Inferior parietal cortex (tissue), 1 donor: ENCODE measurements around the gene VWA3A.
A peak's percentile ranks its signal among the peaks of the same experiment; 100 is the strongest.
"Not testable (repeated sequence)": the region's sequence is repeated elsewhere in the genome, so short reads cannot be mapped to it uniquely, and the experiment has no call there.

Experiments
- DNase-seq: peaks from one replicate; pipeline ENCODE4 v3.0.0-alpha.2; 2016; ENCODE audit errors: extremely low spot score

The VWA3A gene

GRCh38 chr16:22183901-22184614 lies 91.7 kb downstream of the VWA3A start:
- DNase-seq: no peak

- no peak for DNase-seq
Observed at GRCh38 chr16:22184615-22184968, 92.3 kb downstream of the VWA3A start.

DNA sequence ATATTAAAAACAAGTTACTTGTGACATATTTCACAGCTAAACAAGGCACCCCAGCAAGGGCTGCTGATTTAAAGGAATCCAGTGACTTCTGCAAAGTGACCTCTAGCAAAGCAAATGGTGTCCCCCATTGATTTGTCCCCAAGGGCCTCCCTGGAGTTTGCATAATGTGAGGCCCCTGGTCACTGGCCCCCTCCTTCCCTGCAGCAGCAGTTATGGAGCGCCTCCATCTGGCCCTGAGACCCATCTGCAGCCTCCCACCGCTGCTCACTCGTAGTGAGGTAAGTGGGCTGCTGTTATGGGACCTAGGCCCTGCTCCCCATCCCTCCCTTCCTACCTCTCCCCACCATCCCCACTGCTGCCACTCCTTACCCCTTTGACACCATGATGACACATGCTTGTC lies 94.2 kb downstream of the VWA3A start:
- DNase-seq: no peak

DNA sequence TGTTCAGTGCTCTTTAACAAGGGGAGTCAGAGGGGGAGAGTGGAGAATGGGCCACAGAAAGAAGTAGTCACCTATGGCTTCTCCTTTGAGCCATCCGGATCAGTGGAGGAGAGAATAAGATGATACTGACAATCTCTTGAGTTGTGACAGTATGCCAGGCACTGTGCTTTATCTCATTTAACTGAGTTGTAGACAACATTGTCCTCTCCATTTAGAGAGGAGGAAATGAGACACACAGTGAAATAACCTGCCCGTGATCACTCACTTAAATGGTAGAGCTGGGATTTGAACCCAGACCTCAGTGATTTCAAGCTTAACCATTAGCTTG lies 95.9 kb downstream of the VWA3A start:
- DNase-seq: no peak

GRCh38 chr16:22188595-22189442 lies 96.5 kb downstream of the VWA3A start:
- DNase-seq: peak; percentile 74

- DNase-seq: no peak
Observed at GRCh38 chr16:22189473-22190080, 97.2 kb downstream of the VWA3A start.

- peak; percentile 96 for DNase-seq
Observed at GRCh38 chr16:22190081-22190775, 97.9 kb downstream of the VWA3A start.

- peak; percentile 97 for DNase-seq
Observed at GRCh38 chr16:22190776-22191531, 98.6 kb downstream of the VWA3A start.

GRCh38 chr16:22191532-22192260 lies 99.4 kb downstream of the VWA3A start:
- peak; percentile 36 for DNase-seq

- DNase-seq: peak; percentile 68
Observed at GRCh38 chr16:22192261-22193062, 100.1 kb downstream of the VWA3A start.

GRCh38 chr16:22193063-22193411 lies 100.7 kb downstream of the VWA3A start:
- DNase-seq: no peak

GRCh38 chr16:22194707-22195444 lies 102.5 kb downstream of the VWA3A start:
- no peak for DNase-seq

DNA sequence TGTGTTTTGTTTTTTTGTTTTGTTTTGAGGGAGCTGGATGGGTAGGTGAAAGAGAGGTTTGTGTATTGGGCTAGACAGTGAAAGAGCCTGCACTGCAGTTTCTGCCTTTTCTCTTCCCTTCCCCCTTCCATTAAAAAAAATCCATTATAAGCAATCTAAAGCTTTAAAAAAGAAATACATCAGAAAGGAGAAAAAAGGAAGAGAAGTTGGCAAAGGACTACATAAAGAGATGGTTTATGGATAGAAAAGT lies 103.0 kb downstream of the VWA3A start:
- no peak for DNase-seq

DNA sequence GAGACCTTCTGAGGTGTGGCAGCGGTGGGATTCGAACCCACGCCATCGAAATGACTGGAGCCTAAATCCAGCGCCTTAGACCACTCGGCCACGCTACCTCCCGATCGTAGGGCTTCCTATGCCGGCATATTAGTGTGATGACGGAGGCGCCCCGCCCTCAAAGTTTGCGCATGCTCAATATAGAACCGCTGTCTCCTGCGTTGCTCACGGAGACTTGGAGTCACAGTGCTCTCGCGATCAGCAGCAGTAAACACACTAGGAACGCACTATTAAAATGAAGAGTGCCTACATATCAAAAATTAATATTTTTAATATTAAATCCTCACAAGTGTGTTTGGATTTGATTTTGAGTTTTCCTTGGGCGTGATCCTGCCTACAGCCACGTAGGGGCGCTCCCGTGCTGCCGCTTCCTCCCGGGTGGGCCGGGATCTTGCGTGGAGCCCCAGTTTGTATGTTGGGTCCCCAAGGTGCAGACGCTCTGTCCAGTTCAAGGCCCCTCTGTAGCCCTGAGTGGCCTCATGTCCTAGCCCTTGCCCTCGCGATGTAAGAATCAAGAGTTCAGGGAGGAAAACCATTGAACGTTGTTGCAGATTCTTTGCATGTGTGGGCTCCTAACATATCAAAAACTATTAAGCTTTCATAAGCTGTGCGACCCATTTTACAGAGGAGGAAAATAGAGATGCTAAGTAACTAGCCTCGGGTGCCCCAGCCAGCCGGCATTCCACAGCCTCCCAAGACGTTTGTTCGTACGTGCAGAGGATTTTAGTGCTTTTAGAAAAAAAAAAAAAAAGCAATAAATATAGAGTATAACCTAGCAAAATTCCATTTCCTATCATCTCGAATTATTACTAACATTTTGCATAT lies 103.6 kb downstream of the VWA3A start:
- peak; percentile 98 for DNase-seq

DNA sequence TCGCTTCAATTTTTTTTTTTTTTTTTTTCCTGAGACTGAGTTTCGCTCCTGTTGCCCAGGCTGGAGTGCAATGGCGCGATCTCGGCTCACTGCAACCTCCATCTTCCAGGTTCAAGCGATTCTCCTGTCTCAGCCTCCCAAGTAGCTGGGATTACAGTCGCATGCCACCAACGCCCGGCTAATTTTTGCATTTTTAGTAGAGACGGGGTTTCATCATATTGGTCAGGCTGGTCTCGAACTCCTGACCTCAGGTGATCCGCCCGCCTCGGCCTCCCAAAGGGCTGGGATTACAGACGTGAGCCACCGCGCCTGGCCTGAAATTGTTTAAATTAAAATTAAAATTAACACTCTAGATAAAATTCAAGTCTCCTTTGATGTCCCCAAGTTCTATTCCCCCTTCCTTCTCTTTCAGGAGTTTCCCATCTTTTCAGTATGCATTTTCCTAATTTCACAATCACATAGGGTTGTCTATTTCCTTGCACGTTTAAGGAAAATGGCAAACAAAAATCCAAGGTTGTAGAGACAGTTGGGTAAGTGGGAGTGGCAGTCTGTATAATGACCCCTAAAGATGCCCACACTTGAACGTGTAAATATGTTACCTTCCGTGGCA lies 104.3 kb downstream of the VWA3A start:
- not testable (repeated sequence) for DNase-seq

GRCh38 chr16:22198547-22199293 lies 106.4 kb downstream of the VWA3A start:
- DNase-seq: no peak

DNA sequence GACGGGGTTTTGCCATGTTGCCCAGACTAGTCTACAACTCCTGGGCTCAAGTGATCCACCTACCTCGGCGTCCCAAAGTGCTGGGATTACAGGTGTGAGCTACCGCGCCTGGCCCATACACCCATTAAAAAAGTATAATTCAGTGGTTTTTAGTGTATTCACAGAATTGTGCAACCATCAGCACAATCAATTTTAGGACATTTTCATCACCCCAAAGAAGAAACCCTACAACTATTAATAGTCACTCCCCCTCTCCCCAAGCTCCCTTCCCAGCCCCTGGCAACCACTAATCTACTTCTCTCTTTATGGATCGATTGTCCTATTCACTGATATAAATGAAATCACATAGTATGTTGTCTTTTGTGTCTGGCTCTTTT lies 109.9 kb downstream of the VWA3A start:
- no peak for DNase-seq

DNA sequence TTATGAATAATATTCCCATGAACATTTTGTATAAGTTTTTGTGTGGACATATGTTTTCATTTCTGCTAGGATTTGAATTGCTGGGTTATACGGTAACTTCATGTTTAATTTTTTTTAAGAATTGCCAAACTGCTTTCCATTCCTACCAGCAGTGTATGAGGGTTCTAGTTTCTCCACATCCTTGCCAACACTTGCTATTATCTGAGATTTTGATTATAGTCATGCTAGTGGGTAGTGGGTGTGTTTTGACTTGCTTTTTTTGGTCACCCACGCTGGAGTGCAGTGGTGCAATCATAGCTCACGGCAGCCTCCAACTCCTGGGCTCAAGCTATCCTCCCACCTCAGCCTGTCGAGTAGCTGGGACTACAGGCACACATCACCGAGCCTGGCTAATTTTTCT lies 110.8 kb downstream of the VWA3A start:
- DNase-seq: no peak
